HepG2 (cell line): Measurements from ENCODE around the gene PTPRD. TPM values are rescaled to one million over a fixed set of nuclear protein-coding genes. Genes with fewer than 3 reads are reported as not detected.

Source experiments
- ATAC-seq: fragments of 200-7000 bp; cut with Tn5 transposase; 3 replicates; pipeline ENCODE4 v1.9.1; 2020; ENCODE audit warnings: mild to moderate bottlenecking, moderate library complexity
- BruUV-seq: library from RNA; stranded (reverse); fragments of 400-500 nt; replicated peaks from 2 replicates; lab custom pipeline; 2021; lab: Mats Ljungman, UMichigan
- CTCF ChIA-PET: fragments of 300-600 bp; formaldehyde crosslinking; extraction: SDS; loops from one replicate; lab custom pipeline; 2021; ENCODE audit warnings: low total read pairs, inconsistent platforms, low intra/inter-chr PET ratio; lab: Yijun Ruan, JAX
- POLR2A ChIA-PET: fragments of 350-600 bp; sonication (Branson Sonifier 250); formaldehyde crosslinking; loops from one replicate; lab custom pipeline; 2020; ENCODE audit warnings: antibody characterized with exemption, inconsistent platforms; lab: Yijun Ruan, JAX
- DNase-seq: peaks from one replicate; pipeline ENCODE4 v3.0.0-alpha.2; 2015; ENCODE audit warnings: low spot score
- FAIRE-seq: peaks from 3 replicates; lab custom pipeline; 2011; peaks lifted over from hg19 to GRCh38; lab: Jason Lieb, UNC
- H2AFZ ChIP-seq: one replicate; pipeline ENCODE4 v1.6.1; 2011; ENCODE audit warnings: low read length, inconsistent platforms
- H3K27ac ChIP-seq: fragments of 300-600 bp; 3 replicates; pipeline ENCODE4 v1.8.0; 2011; ENCODE audit warnings: mixed run types, mild to moderate bottlenecking, mixed read lengths, low read length, inconsistent platforms; ENCODE audit not compliant: insufficient read depth; ENCODE audit errors: extremely low read length
- H3K27me3 ChIP-seq, 2 experiments: fragments of 200-600 bp in 1 of 2; 2 replicates in 1 of 2; 3 replicates in 1 of 2; pipeline versions ENCODE4 v1.6.0 to v1.8.0; 2011; ENCODE audit warnings: low read length in 2 of 2, mild to moderate bottlenecking in 2 of 2, moderate library complexity in 2 of 2, inconsistent platforms in 1 of 2; ENCODE audit not compliant: insufficient read depth in 2 of 2, control insufficient read depth in 1 of 2
- H3K36me3 ChIP-seq, 2 experiments: fragments of 200-600 bp in 1 of 2; replicated peaks in 1 of 2; 2 replicates in 1 of 2; 3 replicates in 1 of 2; pipeline versions ENCODE4 v1.5.1 to v1.8.0; 2011; ENCODE audit warnings: low read length in 2 of 2, inconsistent platforms in 1 of 2; ENCODE audit not compliant: insufficient read depth in 2 of 2, control insufficient read depth in 1 of 2
- H3K4me1 ChIP-seq: 2 replicates; pipeline ENCODE4 v1.5.1; 2012; ENCODE audit warnings: low read length, inconsistent platforms; ENCODE audit not compliant: insufficient read depth
- H3K4me2 ChIP-seq: 2 replicates; pipeline ENCODE4 v1.6.0; 2011; ENCODE audit warnings: low read depth, low read length, inconsistent platforms
- H3K4me3 ChIP-seq, 3 experiments: fragments of 200-600 bp in 1 of 3; sonication (generic), shearing (Covaris generic) in 1 of 3; replicated peaks in 1 of 3; 2 replicates each; pipeline ENCODE4 v1.5.1; 2011 to 2016; ENCODE audit warnings: low read length in 3 of 3, inconsistent platforms in 2 of 3, low read depth in 2 of 3, mild to moderate bottlenecking in 2 of 3, control low read depth in 1 of 3, mixed read lengths in 1 of 3; ENCODE audit not compliant: insufficient read depth in 1 of 3
- H3K79me2 ChIP-seq: one replicate; pipeline ENCODE4 v1.6.1; 2011; ENCODE audit warnings: low read length, inconsistent platforms; ENCODE audit not compliant: insufficient read depth
- H3K9ac ChIP-seq: 2 replicates; pipeline ENCODE4 v1.6.0; 2011; ENCODE audit warnings: mild to moderate bottlenecking, low read depth, low read length, inconsistent platforms; ENCODE audit not compliant: insufficient read depth
- H3K9me3 ChIP-seq: 2 replicates; pipeline ENCODE4 v1.5.1; 2012; ENCODE audit warnings: mild to moderate bottlenecking, low read length
- H4K20me1 ChIP-seq: 2 replicates; pipeline ENCODE4 v1.6.0; 2011; ENCODE audit warnings: inconsistent platforms, mild to moderate bottlenecking, low read length, moderate library complexity; ENCODE audit not compliant: insufficient read depth
- GMEB2 ChIP-seq: IDR thresholded peaks from 2 replicates; pipeline ENCODE4 v1.6.1; 2016; ENCODE audit warnings: missing biosample characterization, missing genetic modification reagents, low read depth
- MAFF ChIP-seq: IDR thresholded peaks from 2 replicates; pipeline ENCODE4 v1.6.1; 2011; ENCODE audit warnings: low read depth, low read length, improper control_type of control experiment
- MTF2 ChIP-seq: sonication (generic); formaldehyde crosslinking; IDR thresholded peaks from 2 replicates; pipeline ENCODE4 v1.5.0; 2020; ENCODE audit warnings: missing genetic modification reagents, borderline replicate concordance
- NCOR1 ChIP-seq: fragments of 200-600 bp; sonication (generic); IDR thresholded peaks from 2 replicates; pipeline ENCODE4 v1.7.0; 2017; ENCODE audit warnings: antibody characterized with exemption, low read length, borderline replicate concordance
- WIZ ChIP-seq: sonication (generic); formaldehyde crosslinking; IDR thresholded peaks from 2 replicates; pipeline ENCODE4 v1.5.1; 2020; ENCODE audit warnings: mild to moderate bottlenecking, missing genetic modification reagents
- ZBTB1 ChIP-seq: sonication (generic); formaldehyde crosslinking; IDR thresholded peaks from 2 replicates; pipeline ENCODE4 v1.4.0; 2020; ENCODE audit warnings: missing genetic modification reagents, borderline replicate concordance
- ZBTB26 ChIP-seq: IDR thresholded peaks from 2 replicates; pipeline ENCODE4 v1.6.1; 2016; ENCODE audit warnings: missing compliant biosample characterization, missing genetic modification reagents, borderline replicate concordance
- ZBTB44 ChIP-seq: sonication (generic); formaldehyde crosslinking; IDR thresholded peaks from 2 replicates; pipeline ENCODE4 v1.4.0; 2020; ENCODE audit warnings: missing genetic modification reagents
- ZKSCAN5 ChIP-seq: sonication (generic); formaldehyde crosslinking; IDR thresholded peaks from 2 replicates; pipeline ENCODE4 v1.5.1; 2020; ENCODE audit warnings: mild to moderate bottlenecking, missing genetic modification reagents
- ZNF10 ChIP-seq: sonication (generic); formaldehyde crosslinking; IDR thresholded peaks from 2 replicates; pipeline ENCODE4 v1.4.0; 2020; ENCODE audit warnings: mild to moderate bottlenecking, low read depth, missing genetic modification reagents, borderline replicate concordance
- ZNF350 ChIP-seq: sonication (generic); formaldehyde crosslinking; IDR thresholded peaks from 2 replicates; pipeline ENCODE4 v1.4.0; 2020; ENCODE audit warnings: mild to moderate bottlenecking, low read depth, missing genetic modification reagents, borderline replicate concordance
- ZNF839 ChIP-seq: sonication (generic); formaldehyde crosslinking; IDR thresholded peaks from 2 replicates; pipeline ENCODE4 v1.4.0; 2020; ENCODE audit warnings: missing genetic modification reagents, mild to moderate bottlenecking, borderline replicate concordance
- WGBS: methylation state at CpG from one replicate; pipeline ENCODE4 v1.1.6; 2017; ENCODE audit warnings: low lambda C conversion rate; 5-methylcytosine and 5-hydroxymethylcytosine counted together
- in situ Hi-C: cut with HindIII; loops from 2 replicates; pipeline ENCODE4 v1.10.0; 2017; ENCODE audit warnings: low pct_unique_long_range_greater_than_20kb; ENCODE audit not compliant: extremely low pct_ligation_motif_present
- intact Hi-C: fragments of 100-400 bp; cut with micrococcal nuclease; formaldehyde crosslinking; loops from one replicate; pipeline ENCODE4 v1.10.0; 2022; ENCODE audit not compliant: unreplicated experiment
- polyA plus RNA-seq, 8 experiments: library from polyadenylated mRNA; depleted of rRNA in 3 of 8; stranded (reverse) in 7 of 8; unstranded in 1 of 8; fragments of >200 nt; fragmentation: Illumina TruSeq in 4 of 8; extraction: Trizol in 4 of 8; gene quantifications; 2 replicates each; pipeline versions ENCODE4 v1.2.1 to v1.2.3, GENCODE V29; 2011 to 2016; ENCODE audit warnings: low read depth in 4 of 8, missing spikeins in 1 of 8, mixed read lengths in 1 of 8; ENCODE audit not compliant: insufficient read depth in 1 of 8
- total RNA-seq, 5 experiments: library from RNA; depleted of rRNA; stranded (reverse); fragments of >200 nt; fragmentation: Illumina TruSeq; extraction: Trizol; gene quantifications; 2 replicates each; pipeline ENCODE4 v1.2.3, GENCODE V29; 2016; ENCODE audit warnings: low read depth in 1 of 5

PTPRD gene
- total and polyA plus RNA-seq, 2 of the 13 experiments (the other 11 are each of a cell fraction or from before 2014, with no cell fraction given), result 0.05 TPM; not detected in 1

- TF ChIP-seq ZBTB1 (CRISPR knock-in tag) (no peak), ZBTB44 (CRISPR knock-in tag) (no peak), MAFF (peak; percentile 81), ZNF839 (CRISPR knock-in tag) (no peak), WIZ (CRISPR knock-in tag) (no peak)
Measured at GRCh38 chr9:9913276-9913832, 699.4 kb downstream of the PTPRD start (continued).

- FAIRE-seq, result no peak
- no peak overlapping the region for H3K4me3 ChIP-seq
- H3K36me3 ChIP-seq, result no peaks in the 10 kb centered on the region
- DNase-seq, result no peak
- H2AFZ ChIP-seq, result no peak overlapping the region
- POLR2A ChIA-PET, result no interaction called here
- in situ Hi-C loops (no loop called here), intact Hi-C loops (no loop called here)
- BruUV-seq, result no TSS peak
- no peak for ATAC-seq
- no peak overlapping the region for H3K27ac ChIP-seq
- H3K27me3 ChIP-seq, result no peaks in the 10 kb centered on the region
- no peaks in the 10 kb centered on the region for H3K79me2 ChIP-seq
- WGBS, result 0% methylated on average over 2 of the region's 2 CpGs
- H3K4me2 ChIP-seq, result no peak overlapping the region
- no peak for TF ChIP-seq ZNF10 (CRISPR knock-in tag)
- TF ChIP-seq MTF2 (CRISPR knock-in tag), result no peak
- no peak for TF ChIP-seq NCOR1
- TF ChIP-seq ZKSCAN5 (CRISPR knock-in tag), result no peak
- TF ChIP-seq ZBTB26, result no peak
- no peak for TF ChIP-seq ZNF350 (CRISPR knock-in tag)
- TF ChIP-seq GMEB2, result no peak
- no peak overlapping the region for H3K9ac ChIP-seq
- no peaks in the 10 kb centered on the region for H3K4me1 ChIP-seq
- H3K9me3 ChIP-seq, result no peaks in the 10 kb centered on the region; the same call in 1 of the 2 replicates
- H4K20me1 ChIP-seq, result no peaks in the 10 kb centered on the region
- CTCF ChIA-PET, result no interaction called here
Measured at GRCh38 chr9:9912459-9912858, 700.3 kb downstream of the PTPRD start.
